GM18907 (cell line): ENCODE results near the gene RGP1.

ENCODE experiments used
- ATAC-seq: cut with Tn5 transposase; IDR thresholded peaks from one replicate; pipeline ENCODE4 v1.9.1; 2021; ENCODE audit warnings: mild to moderate bottlenecking, moderate library complexity; ENCODE audit not compliant: unreplicated experiment

RGP1 gene

DNA sequence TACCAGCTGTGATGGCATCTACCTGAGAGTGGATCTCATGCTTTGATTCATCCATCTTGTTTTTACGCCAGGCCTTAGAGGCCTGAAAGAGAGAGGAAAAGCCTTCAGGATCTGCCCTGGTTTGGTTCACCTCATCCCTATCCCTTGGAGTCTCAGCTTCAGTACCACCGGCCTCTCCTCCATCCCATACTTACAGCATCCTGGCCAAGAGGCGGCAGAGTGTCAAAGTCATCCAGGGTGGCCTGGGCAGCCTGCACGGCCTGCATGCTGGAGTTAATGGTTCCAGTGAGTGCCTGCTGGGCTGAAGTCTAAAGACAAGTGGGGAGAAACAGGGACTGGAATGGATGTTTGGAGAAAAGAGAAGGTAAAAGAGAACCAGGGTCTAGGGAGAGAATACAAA lies 29.5 kb upstream of the RGP1 start:
- no peak for ATAC-seq

DNA sequence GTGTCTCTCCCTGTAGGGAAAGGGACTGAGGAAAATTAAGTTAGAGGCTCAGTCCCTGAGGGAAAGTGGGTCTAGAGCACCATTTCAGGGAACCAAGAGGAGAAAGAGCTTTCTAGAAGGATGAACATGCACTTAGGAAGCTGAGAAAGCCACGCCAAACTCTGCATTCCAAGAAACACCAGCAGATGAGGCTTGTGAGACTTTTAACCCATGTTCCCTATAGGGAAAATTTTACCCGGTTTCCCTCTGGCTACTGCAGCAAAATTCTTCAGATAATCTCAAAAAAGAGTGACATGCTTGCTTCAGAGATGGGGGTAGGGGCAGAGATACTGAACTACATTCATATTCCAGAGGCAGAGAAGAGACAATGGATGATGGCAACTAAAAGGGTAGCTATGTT lies 25.7 kb upstream of the RGP1 start:
- ATAC-seq: no peak

DNA sequence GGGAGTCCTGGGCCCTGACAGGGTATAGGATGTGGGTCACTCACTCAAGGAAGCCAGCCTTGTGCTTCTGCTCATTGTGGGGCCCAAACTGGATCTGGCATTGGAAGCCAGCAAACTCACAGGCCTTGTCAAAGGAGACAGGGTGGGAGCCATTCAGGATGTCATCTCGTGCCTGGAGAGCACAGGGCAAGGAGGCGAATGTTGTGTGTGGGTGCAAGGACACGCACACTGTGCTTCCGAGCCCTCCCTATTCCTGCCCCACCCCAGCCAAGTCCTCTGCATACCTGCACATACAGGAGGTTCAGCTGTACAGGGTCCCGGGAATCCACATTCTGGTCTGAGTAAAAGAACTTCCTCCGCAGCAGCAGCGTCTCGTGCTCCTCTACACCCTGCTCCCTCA lies 25.2 kb upstream of the RGP1 start:
- ATAC-seq: no peak

DNA sequence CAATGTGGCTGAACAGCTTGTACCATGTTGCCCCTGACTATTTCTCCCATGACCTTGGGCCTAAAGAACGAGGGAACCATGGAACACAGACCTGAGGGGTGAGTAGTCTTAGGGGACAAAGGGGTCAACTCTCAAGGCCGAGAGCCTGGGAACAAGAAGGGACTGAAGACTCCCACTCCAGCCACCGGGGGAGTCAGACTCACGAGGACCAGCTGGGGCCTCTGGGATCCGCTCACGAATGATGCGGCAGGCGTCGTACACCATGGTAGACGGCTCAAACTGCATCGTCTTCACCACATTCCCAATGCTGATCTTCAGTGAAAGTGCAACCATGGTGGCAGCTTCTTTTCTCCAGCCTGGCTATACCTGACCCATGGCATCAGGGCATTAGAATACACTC lies 23.7 kb upstream of the RGP1 start:
- no peak for ATAC-seq

DNA sequence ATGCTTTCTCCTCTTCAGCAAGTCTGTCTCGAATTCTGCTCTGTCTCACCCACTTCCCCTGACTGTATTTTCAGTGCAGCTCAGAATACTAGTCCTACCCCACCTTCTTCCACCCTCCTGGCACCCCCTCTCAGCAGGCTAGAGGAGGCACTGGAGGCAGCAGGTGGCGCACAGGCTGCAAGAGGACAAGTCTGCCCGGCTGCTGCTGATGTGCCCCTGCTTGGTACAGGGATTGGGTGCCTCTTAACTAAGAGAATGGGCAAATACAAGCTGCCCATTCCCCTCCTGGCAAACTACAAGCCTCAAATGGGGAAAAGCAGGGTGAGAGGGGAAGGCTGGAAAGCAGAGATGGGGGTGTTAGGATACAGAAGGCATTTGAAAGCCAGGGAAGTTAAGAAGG lies 22.2 kb upstream of the RGP1 start:
- no peak for ATAC-seq

DNA sequence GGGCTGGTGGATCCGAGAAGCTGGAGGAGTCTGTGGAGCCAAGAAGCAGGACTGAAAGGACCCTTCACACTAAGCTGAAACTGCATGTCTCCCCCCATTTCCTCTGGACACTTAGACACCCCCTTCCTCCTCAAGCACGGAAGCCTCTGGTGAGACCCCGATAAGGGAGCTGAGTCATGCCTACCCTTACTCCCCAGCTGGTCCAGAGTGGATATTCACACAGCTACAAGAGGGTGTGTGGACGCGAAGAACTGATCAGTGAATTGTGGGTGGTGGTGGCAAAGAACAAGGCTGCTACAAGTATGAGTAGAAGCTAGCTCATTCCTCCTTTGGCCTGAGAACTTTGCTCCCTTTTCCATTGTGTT lies 21.4 kb upstream of the RGP1 start:
- ATAC-seq: no peak

DNA sequence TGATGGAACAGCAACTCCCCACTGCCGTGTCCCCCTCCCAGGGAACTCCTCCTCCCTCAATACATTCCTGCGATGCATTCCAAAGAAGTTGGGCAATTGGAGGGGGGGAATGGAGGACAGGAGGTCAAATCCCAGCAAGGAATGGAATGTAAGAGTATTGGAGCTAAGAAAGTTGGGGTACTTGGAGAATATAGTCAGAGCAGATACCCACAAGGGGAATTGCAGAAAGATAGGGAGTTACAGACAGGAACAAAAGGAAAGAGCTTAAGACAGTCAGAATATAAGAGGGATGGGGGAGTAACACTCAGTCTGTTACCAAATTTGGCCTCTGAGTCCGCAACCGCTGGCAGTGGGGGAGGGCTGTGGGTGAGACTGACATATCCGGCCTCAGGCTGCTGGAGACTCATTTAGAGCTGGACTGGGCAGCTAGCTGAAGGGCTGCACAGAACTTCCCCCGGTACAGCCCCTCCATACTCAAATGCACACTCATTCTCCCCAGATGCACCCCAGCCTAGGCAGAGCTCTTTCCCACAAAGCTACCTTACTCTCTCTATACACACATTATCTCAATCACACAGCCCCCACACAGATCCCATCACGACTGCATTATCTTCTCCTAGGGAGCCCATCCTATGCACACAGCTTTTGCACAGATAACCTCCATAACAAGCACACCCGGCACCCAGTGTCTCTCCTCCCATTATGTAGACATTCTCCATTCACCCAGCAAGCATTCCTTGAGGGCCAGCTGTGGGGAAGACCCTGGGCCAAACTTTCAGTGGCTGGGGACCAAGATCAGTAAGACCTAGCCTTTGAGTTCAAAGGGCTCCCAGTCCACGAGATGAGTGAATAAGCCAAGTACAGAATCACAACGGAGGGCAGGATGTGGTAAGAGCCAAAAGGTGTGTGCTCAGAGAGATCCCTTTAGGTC lies 20.8 kb upstream of the RGP1 start:
- no peak for ATAC-seq

DNA sequence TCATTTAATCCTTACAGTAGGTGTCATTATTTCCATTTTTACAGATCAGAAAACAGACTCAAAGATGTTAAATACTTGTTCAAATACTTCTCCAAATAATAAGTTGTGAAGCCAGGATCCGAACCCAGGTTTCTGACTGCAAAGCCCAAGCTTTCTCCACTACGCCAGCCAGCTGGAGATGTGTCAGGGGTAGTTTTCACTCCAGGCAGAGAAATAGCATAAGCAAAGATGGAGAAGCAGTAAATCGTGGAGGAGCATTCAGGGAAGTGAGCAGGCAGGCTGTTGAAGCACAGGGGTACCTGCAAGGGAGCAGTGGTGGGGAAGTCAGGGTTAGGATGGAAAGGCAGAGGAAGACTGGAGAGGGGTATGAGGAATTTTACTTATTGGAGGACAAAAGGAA lies 20.0 kb upstream of the RGP1 start:
- no peak for ATAC-seq

DNA sequence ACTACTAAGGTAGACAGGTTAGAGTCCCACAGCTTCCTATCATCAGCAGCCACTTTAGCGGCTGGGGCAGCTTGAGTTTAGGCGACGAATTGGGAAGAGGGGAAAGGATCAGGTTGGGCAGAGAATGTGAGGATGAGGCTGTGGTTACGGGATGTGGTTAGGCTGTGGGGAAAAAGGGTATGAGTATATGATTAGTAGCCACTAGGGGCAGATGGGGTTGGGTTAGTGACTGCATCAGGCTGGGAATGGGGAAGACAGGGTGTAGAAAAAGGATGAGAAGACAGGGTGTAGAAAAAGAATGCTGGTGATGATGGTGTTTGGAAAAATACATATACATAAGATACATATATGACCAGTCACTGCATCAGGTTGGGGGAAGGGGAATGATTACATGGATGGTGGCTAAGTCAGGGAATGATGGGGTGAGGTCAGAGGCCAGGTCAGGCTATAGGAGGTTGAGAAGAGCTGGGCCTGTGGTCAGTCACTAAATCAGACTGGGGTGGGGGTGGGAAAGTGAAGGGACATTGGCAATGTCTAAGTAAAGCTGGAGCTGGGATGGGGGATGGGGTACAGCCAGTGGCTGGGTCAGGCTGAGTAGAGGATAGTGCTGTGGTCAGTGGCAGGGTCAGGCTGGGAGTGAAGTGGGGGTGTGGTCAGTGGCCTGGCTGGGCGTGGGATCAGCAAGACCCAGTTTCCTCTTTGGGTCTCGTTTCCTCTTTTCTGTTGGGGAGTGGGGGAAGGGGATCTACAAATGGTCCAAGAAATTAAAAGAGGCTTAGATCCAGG lies 19.2 kb upstream of the RGP1 start:
- no peak for ATAC-seq

DNA sequence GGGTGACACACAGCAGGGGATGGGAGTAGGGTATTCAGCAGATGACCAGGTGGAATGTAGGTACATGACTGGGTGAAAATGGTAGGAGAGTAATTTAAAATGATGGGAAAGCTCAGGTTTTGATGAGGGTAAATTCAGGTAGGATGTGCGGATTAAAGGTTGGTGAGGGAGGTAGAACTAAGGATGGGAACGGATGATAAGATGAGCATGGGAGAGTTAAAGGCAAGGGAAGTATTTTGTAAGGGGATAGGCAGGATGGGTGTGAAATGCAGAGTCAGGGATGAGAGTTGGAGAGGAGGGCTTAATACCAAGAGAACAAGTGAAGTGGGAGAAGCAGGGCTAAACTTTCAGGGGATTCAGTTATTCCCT lies 18.6 kb upstream of the RGP1 start:
- no peak for ATAC-seq

DNA sequence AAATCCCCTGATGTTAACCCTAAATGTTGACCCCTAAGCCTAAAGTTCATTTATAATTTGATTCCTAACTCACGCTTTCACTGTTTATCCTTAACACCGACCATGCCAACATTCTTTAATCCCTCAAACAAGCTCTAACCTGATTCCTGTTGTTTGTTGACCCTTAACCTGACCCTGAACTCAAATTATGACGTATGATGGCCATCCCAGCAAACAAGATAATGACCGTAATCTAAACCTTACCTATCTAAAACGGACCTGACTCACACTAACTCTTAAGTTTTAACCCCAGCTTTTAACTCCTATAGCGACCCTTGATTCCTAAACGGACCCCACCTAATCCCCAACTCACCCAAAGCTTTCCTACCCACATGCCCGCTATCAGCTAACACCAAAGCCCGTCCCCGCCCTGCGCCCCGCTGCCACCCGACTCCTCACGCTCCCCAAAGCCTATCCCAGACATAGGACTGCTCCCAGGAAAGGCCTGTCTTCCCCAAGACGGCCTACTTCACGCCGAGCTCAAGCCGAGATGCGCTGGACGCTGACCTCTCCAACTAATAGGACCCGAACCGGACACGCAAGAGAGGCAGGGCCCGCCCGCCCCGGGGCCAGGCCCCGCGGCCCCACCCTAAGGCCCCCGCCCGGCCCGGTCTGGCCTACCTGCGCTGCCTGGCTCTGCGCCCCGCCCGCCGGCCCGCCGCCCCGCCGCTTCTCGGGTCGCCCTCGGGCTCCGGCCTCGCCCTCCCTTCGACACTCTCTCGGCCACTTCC lies 17.5 kb upstream of the RGP1 start:
- ATAC-seq: no peak

DNA sequence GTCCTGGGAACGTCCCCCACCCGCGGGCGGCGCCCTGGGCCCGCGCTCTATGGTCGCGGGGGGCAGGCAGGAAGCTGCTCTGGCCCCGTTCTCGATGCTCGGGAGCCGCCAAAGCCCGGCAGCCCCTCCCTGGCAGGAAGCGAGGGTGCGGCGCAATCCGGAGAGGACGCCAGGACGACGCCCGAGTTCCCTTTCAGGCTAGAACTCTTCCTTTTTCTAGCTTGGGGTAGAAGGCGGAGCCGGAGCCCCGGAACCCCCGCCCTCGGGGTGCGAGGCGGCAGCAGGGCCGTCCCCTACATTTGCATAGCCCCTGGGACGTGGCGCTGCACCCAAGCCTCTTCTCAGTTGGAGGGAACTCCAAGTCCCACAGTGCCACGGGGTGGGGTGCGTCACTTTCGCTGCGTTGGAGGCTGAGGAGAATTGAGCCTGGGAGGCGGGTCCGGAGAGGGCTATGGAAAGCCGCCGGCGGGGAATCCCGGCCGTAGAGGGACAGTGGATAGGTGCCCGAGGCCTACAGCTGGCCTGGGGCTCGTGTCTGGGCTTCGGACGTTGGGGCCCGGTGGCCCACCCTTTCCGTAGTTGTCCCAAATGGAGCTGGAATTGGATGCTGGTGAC lies 16.8 kb upstream of the RGP1 start, which contains the start of the genes CREB3 and TLN1:
Gene CREB3 (plus strand): TSS at position 482 of the 615 bp plus-strand sequence. CDS start 107 bp downstream, at position 589.
Gene TLN1 (minus strand): TSS at position 11 of the 615 bp plus-strand sequence. CDS start 6,501 bp downstream, outside the sequence.
- ATAC-seq: peak; percentile 81

DNA sequence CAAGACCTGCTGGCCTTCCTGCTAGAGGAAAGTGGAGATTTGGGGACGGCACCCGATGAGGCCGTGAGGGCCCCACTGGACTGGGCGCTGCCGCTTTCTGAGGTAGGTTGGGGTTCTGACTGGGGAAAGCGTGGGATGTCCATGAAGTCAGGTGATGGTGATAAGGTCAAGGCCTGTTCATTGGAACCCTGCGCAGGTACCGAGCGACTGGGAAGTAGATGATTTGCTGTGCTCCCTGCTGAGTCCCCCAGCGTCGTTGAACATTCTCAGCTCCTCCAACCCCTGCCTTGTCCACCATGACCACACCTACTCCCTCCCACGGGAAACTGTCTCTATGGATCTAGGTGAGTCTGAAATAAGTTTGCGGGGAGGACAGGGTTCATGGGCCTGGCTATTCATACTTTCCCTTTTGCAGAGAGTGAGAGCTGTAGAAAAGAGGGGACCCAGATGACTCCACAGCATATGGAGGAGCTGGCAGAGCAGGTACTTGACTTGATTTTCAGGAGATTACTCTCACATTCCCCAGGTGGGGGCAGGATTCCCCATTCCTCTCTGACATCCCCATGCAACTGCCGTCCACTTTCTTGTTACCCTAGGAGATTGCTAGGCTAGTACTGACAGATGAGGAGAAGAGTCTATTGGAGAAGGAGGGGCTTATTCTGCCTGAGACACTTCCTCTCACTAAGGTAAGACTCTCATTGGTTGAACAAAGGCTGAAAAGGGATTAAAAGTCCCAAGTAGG lies 16.1 kb upstream of the RGP1 start:
- ATAC-seq: peak; percentile 5

DNA sequence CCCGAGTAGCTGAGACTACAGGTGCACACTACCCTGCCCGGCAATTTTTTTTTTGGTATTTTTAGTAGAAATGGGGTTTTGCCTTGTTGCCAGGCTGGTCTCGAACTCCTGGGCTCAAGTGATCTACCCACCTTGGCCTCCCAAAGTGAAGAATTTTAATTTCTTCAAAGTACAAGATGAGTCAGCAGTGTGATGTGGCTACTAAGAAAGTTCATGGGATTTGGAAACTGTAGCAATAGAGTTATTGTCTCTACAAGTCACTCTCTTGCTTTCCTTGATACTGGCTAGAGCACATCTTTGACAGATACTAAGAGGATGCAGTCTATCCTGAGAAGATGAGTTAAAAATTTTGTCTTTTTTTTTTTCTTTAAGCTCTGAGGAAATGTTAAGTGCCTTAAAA lies 15.0 kb upstream of the RGP1 start:
- ATAC-seq: no peak

DNA sequence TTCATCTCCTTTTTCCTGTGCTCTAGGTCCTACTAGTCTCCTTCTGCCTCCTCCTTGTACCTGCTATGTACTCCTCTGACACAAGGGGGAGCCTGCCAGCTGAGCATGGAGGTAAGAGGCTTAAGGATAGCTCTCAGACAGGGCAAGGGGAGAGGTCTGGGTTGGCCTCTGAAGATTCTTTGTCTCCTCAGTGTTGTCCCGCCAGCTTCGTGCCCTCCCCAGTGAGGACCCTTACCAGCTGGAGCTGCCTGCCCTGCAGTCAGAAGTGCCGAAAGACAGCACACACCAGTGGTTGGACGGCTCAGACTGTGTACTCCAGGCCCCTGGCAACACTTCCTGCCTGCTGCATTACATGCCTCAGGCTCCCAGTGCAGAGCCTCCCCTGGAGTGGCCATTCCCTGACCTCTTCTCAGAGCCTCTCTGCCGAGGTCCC lies 12.9 kb upstream of the RGP1 start:
- no peak for ATAC-seq

DNA sequence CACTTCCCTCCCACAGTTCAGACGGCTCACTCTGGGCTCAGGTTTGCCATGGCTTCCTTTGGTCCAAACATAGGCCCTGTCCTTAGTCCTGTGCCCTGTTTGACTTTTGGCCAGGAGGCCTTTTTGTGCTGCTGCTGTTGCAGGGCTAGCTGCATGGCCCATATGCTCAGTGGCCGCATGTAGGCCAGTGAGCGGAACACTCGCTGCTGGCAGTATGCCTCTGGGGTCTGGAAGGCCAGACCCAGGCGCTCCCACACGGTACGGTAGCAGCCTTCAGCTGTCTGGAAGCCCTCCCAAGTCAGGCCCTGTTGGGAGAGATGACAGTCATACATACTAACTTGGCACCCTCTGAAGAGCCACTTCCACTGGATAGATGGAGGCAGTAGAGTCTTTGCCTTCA lies 11.9 kb upstream of the RGP1 start:
- no peak for ATAC-seq

DNA sequence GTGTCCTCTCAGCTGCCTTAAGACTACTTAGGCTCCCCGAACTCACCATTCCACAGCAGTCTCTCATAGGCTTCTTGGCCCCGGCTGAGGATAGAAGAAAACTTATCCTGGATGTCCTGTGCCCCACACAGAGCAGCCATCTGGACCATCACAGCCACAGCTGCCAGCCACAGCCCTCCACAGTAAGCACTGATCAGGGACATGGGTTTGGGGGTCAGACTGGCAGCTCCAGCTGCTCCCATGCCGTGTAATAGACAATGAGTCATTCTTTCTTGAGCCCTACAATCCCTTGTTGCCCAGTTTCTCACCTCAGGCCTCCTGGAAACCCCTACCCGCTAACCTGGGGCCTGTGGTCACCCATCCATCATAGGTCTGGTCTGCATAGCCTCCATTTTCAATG lies 10.9 kb upstream of the RGP1 start:
- ATAC-seq: no peak

DNA sequence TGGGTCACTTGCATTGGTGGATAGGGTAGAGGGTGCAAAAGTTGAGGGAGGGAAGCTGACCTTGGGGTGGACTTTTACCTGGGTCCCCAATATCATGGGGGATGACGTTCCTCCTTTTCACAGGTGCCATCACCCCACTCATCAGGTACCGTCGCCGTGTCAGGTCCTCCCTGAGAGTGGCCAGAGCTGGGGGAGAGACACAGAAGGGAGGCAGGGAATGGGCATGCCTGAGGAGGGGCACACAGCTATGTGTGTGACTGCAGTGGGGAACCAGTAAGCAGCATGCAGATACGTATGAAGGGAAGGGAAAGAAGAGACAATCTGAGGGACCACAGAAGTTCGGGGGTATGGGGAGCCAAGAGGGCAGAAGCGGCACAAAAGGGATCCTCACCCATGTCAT lies 10.2 kb upstream of the RGP1 start:
- no peak for ATAC-seq

DNA sequence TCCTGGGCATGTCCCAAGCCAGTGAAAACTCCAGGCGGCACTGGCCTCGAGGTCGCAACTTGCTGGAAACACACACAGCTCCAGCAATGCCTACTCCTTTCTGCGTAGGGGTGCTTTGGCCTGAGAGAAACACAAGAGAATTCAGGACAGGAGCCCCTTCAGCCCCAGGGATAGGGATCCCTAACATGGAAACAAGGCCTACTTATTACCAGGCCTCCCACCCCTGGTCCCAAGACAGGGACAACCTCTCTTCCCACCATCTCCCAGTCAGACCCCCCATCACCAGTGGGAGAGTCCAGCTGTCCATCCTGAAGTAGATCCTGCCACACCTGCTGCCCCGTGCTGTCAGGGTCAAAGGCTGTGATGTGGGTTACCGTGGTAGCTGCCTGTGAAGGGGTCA lies 8.8 kb upstream of the RGP1 start:
- ATAC-seq: no peak

DNA sequence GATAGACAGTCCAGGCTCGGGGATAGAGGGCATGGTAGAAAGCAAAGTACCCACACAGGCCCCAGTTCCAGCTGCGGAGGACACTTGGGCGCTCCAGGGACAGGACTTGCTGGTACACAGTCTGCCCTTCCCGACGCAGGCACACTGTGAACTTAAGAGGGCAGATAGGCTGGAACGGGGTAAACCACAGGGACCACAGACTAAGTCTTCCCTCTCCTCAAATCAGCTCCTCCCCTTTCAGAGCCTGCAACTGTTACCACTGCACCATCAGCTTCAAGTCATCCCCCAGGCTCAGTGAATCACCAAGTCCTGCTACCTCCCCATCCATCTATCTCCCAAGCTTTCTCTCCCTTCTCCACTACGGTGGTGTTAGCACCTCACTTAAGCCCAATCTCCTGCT lies 7.3 kb upstream of the RGP1 start:
- ATAC-seq: no peak
